HCT116 (cell line): ENCODE data around the gene KRT86.

ENCODE experiments used
- EZH2phosphoT487 ChIP-seq: fragments of 200-600 bp; IDR thresholded peaks from 2 replicates; pipeline ENCODE4 v1.6.1; 2018; ENCODE audit warnings: antibody characterized with exemption, borderline replicate concordance
- JUND ChIP-seq: IDR thresholded peaks from 2 replicates; pipeline ENCODE4 v1.6.1; 2012
- POLR2A ChIP-seq: IDR thresholded peaks from 2 replicates; pipeline ENCODE4 v1.7.0; 2011; ENCODE audit warnings: borderline replicate concordance; ENCODE audit not compliant: insufficient read depth, insufficient read length; ENCODE audit errors: extremely low read depth
- YY1 ChIP-seq: IDR thresholded peaks from 2 replicates; pipeline ENCODE4 v1.6.1; 2011; ENCODE audit warnings: low read length, low read depth, moderate library complexity, mild to moderate bottlenecking; ENCODE audit not compliant: insufficient replicate concordance; ENCODE audit errors: extremely low read depth

GRCh38 chr12:52338241-52338960, 64.0 kb downstream of the KRT86 start:
- TF ChIP-seq EZH2phosphoT487: no peak
- TF ChIP-seq POLR2A: no peak
- TF ChIP-seq YY1: no peak
- TF ChIP-seq JUND: no peak
